Liver (tissue), 3 donors: Measurements from ENCODE around the gene ITIH1.

ENCODE experiments used
- GABPA ChIP-seq, 2 donors: IDR thresholded peaks in 1 of 2; conservative IDR thresholded peaks in 1 of 2; 2 replicates each; pipeline ENCODE4 v1.6.1; 2016; ENCODE audit warnings: antibody characterized with exemption in 2 of 2, mild to moderate bottlenecking in 1 of 2, moderate library complexity in 1 of 2
- HNF4A ChIP-seq, 2 donors: conservative IDR thresholded peaks; 2 replicates each; pipeline ENCODE4 v1.6.1; 2016; ENCODE audit warnings: antibody characterized with exemption in 2 of 2, mild to moderate bottlenecking in 2 of 2
- JUND ChIP-seq, 2 donors: IDR thresholded peaks; 2 replicates each; pipeline ENCODE4 v1.6.1; 2016; ENCODE audit warnings: antibody characterized with exemption in 2 of 2
- RAD21 ChIP-seq, 2 donors: IDR thresholded peaks; 2 replicates each; pipeline ENCODE4 v1.6.1; 2016; ENCODE audit warnings: antibody characterized with exemption in 2 of 2, mild to moderate bottlenecking in 2 of 2
- SP1 ChIP-seq: IDR thresholded peaks from 2 replicates; pipeline ENCODE4 v1.6.1; 2018; ENCODE audit warnings: antibody characterized with exemption, mild to moderate bottlenecking
- TAF1 ChIP-seq: conservative IDR thresholded peaks from 2 replicates; pipeline ENCODE4 v1.6.1; 2016; ENCODE audit warnings: antibody characterized with exemption, mild to moderate bottlenecking
- YY1 ChIP-seq: IDR thresholded peaks from 2 replicates; pipeline ENCODE4 v1.6.1; 2016; ENCODE audit warnings: antibody characterized with exemption, mild to moderate bottlenecking
- TF ChIP-seq, protein P1 (sequence below): fragments of 150-350 bp; IDR thresholded peaks from 2 replicates; pipeline ENCODE4 v1.5.1; 2017; ENCODE audit warnings: improper control_type of control experiment, low read depth, low read length; ENCODE audit not compliant: missing input control
- TF ChIP-seq, protein P2 (sequence below): IDR thresholded peaks from 2 replicates; pipeline ENCODE4 v1.6.1; 2016; ENCODE audit warnings: antibody characterized with exemption, mild to moderate bottlenecking
- TF ChIP-seq, protein P3 (sequence below): IDR thresholded peaks from 2 replicates; pipeline ENCODE4 v1.6.1; 2016; ENCODE audit warnings: antibody characterized with exemption
- TF ChIP-seq, protein P4 (sequence below): IDR thresholded peaks from 2 replicates; pipeline ENCODE4 v1.6.1; 2016; ENCODE audit warnings: antibody characterized with exemption
- donor health status: healthy.
- donor health status: healthy.

DNA sequence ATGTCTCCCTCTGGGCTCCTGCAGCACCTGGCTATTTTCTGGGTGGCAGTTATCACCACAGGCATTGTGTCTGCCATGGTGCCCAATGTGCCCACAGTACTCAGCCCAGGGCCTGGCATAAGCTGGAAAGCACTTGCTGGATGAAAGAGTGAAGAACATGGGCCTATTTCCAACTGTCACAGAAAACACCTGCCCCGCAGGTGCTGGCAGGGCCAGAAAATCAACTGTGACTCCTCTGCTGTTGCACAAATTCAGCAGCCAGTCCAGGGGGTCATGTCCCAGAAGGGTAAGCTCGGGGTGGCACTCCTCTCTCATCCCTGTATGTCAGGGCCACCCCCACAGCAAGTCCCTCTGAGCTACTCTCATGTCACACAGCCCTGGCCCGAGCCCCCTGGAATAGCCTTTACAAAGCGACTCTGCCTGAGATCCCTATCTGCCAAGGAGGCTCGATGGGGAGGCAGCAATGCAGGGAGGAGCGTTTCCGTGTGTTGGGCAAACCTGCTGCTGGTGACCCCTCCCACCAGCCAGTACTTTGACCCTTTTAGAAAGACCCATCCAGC is 34.1 kb downstream of the ITIH1 start:
- TF ChIP-seq HNF4A (conservative IDR thresholded peaks at IDR 0.05) (peak; percentile 71), GABPA (IDR thresholded peaks at IDR 0.05 in 1 of 2, conservative IDR thresholded peaks at IDR 0.05 in 1 of 2) (no peak), TAF1 (no peak), JUND (IDR thresholded peaks at IDR 0.05) (peak; percentile 44 to 57), YY1 (peak; percentile 62), RAD21 (IDR thresholded peaks at IDR 0.05) (no peak), SP1 (no peak)
- TF ChIP-seq, protein P1, sequence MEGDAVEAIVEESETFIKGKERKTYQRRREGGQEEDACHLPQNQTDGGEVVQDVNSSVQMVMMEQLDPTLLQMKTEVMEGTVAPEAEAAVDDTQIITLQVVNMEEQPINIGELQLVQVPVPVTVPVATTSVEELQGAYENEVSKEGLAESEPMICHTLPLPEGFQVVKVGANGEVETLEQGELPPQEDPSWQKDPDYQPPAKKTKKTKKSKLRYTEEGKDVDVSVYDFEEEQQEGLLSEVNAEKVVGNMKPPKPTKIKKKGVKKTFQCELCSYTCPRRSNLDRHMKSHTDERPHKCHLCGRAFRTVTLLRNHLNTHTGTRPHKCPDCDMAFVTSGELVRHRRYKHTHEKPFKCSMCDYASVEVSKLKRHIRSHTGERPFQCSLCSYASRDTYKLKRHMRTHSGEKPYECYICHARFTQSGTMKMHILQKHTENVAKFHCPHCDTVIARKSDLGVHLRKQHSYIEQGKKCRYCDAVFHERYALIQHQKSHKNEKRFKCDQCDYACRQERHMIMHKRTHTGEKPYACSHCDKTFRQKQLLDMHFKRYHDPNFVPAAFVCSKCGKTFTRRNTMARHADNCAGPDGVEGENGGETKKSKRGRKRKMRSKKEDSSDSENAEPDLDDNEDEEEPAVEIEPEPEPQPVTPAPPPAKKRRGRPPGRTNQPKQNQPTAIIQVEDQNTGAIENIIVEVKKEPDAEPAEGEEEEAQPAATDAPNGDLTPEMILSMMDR = no peak
- TF ChIP-seq, protein P2, sequence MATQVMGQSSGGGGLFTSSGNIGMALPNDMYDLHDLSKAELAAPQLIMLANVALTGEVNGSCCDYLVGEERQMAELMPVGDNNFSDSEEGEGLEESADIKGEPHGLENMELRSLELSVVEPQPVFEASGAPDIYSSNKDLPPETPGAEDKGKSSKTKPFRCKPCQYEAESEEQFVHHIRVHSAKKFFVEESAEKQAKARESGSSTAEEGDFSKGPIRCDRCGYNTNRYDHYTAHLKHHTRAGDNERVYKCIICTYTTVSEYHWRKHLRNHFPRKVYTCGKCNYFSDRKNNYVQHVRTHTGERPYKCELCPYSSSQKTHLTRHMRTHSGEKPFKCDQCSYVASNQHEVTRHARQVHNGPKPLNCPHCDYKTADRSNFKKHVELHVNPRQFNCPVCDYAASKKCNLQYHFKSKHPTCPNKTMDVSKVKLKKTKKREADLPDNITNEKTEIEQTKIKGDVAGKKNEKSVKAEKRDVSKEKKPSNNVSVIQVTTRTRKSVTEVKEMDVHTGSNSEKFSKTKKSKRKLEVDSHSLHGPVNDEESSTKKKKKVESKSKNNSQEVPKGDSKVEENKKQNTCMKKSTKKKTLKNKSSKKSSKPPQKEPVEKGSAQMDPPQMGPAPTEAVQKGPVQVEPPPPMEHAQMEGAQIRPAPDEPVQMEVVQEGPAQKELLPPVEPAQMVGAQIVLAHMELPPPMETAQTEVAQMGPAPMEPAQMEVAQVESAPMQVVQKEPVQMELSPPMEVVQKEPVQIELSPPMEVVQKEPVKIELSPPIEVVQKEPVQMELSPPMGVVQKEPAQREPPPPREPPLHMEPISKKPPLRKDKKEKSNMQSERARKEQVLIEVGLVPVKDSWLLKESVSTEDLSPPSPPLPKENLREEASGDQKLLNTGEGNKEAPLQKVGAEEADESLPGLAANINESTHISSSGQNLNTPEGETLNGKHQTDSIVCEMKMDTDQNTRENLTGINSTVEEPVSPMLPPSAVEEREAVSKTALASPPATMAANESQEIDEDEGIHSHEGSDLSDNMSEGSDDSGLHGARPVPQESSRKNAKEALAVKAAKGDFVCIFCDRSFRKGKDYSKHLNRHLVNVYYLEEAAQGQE = peak; percentile 58
- TF ChIP-seq, protein P3, sequence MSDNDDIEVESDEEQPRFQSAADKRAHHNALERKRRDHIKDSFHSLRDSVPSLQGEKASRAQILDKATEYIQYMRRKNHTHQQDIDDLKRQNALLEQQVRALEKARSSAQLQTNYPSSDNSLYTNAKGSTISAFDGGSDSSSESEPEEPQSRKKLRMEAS = no peak
- TF ChIP-seq, protein P4, sequence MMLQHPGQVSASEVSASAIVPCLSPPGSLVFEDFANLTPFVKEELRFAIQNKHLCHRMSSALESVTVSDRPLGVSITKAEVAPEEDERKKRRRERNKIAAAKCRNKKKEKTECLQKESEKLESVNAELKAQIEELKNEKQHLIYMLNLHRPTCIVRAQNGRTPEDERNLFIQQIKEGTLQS = peak; percentile 11
